Kidney (tissue), 14 donors: ENCODE measurements around the gene POC1A. TPM values are rescaled to one million over a fixed set of nuclear protein-coding genes. Genes with fewer than 3 reads are reported as not detected.

ENCODE experiments used
- DNase-seq, 5 donors: peaks; one replicate each; pipeline ENCODE4 v3.0.0-alpha.2; 2013 to 2020
- FAIRE-seq: peaks from 2 replicates; lab custom pipeline; 2012; peaks lifted over from hg19 to GRCh38; lab: Jason Lieb, UNC
- H3K27ac ChIP-seq, 2 donors: one replicate each; pipeline ENCODE4 v1.7.0; 2013; ENCODE audit warnings: low read depth in 2 of 2, low read length in 2 of 2, inconsistent platforms in 1 of 2
- H3K27me3 ChIP-seq: one replicate; pipeline ENCODE4 v1.7.1; 2013; ENCODE audit warnings: low read length, inconsistent platforms; ENCODE audit not compliant: control insufficient read depth, insufficient read depth
- H3K36me3 ChIP-seq, 3 donors: one replicate each; pipeline versions ENCODE4 v1.7.0 to v1.7.1; 2013; ENCODE audit warnings: low read length in 3 of 3, control low read depth in 1 of 3, inconsistent platforms in 1 of 3; ENCODE audit not compliant: insufficient read depth in 3 of 3, control insufficient read depth in 2 of 3
- H3K4me1 ChIP-seq, 3 donors: one replicate each; pipeline versions ENCODE4 v1.7.0 to v1.7.1; 2013; ENCODE audit warnings: low read length in 3 of 3, inconsistent platforms in 1 of 3, low read depth in 1 of 3; ENCODE audit not compliant: control insufficient read depth in 2 of 3, insufficient read depth in 2 of 3
- H3K4me3 ChIP-seq, 3 donors: one replicate each; pipeline versions ENCODE4 v1.7.0 to v1.8.1; 2013; ENCODE audit warnings: low read length in 3 of 3, control low read depth in 1 of 3, inconsistent platforms in 1 of 3
- H3K9ac ChIP-seq, 3 donors: one replicate each; pipeline versions ENCODE4 v1.7.0 to v1.7.1; 2013; ENCODE audit warnings: low read length in 3 of 3, control low read depth in 1 of 3, inconsistent platforms in 1 of 3
- H3K9me3 ChIP-seq, 3 donors: one replicate each; pipeline versions ENCODE4 v1.7.0 to v1.7.1; 2013; ENCODE audit warnings: low read length in 3 of 3, control low read depth in 1 of 3, inconsistent platforms in 1 of 3; ENCODE audit not compliant: control insufficient read depth in 2 of 3, insufficient read depth in 1 of 3
- intact Hi-C: fragments of 100-400 bp; cut with DNase I; formaldehyde crosslinking; loops from one replicate; pipeline ENCODE4 v1.11.1; 2022
- polyA plus RNA-seq: library from polyadenylated mRNA; stranded (reverse); fragments of 350-450 nt; fragmentation: Illumina TruSeq; extraction: RNeasy Lipid Tissue Mini Kit (QIAGEN cat#74804); gene quantifications from one replicate; pipeline ENCODE4 v1.2.3, GENCODE V29; 2014; ENCODE audit warnings: low read depth, low replicate concordance; ENCODE audit not compliant: insufficient read depth
- total RNA-seq: library from RNA; stranded (reverse); fragmentation: NEBNext Ultra II Directional; extraction: Animal tissue kit (Norgen Biotek cat#: 25700); gene quantifications from one replicate; pipeline ENCODE4 v1.2.1, GENCODE V29; 2021
- TF ChIP-seq, protein P1 (sequence below): IDR thresholded peaks from 3 replicates; pipeline ENCODE4 v1.5.1; 2012; ENCODE audit warnings: mild to moderate bottlenecking, moderate library complexity, borderline replicate concordance; ENCODE audit not compliant: insufficient read depth; ENCODE audit errors: extremely low read depth
- donor health status: control.
- donor health status: control.
- donor health status: control.
- donor health status: control.
- donor health status: control.
- donor health status: DM: yes; HTN: yes; CAD: no.
- donor health status: Normal renal cell carcinoma (clear cell type).

Gene POC1A
- total and polyA plus RNA-seq, 2 donors from 2014 or later: 2.2 to 2.5 TPM

DNA sequence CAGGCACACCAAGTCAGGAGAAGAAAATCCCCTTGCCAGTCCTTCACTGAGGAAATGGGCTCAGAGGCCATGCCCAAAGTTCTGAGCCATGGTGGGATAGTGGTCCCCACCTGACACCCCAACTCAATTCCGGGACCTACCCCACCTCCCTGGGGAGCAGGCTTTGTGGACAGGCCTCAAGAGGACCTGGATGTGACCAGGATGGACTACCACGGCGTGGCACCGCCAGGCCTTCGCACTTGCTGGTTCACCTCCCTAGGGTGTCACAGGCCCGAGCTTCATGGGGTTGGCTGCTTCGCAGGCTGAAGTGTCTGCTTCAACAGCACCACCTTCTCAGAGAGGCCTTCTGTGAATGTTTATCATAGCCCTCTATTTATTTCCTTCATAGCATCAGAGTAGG is 31.7 kb downstream of the POC1A start:
- Histone ChIP-seq H3K4me3 (no peak overlapping the region), H3K9me3 (no peaks in the 10 kb centered on the region), H3K36me3 (no peaks in the 10 kb centered on the region), H3K4me1 (peaks cover 0 to 6% (median 2%) of the 10 kb centered on the region in 3 donors), H3K9ac (no peak overlapping the region), H3K27me3 (no peaks in the 10 kb centered on the region), H3K27ac (no peak overlapping the region)
- TF ChIP-seq, protein P1, sequence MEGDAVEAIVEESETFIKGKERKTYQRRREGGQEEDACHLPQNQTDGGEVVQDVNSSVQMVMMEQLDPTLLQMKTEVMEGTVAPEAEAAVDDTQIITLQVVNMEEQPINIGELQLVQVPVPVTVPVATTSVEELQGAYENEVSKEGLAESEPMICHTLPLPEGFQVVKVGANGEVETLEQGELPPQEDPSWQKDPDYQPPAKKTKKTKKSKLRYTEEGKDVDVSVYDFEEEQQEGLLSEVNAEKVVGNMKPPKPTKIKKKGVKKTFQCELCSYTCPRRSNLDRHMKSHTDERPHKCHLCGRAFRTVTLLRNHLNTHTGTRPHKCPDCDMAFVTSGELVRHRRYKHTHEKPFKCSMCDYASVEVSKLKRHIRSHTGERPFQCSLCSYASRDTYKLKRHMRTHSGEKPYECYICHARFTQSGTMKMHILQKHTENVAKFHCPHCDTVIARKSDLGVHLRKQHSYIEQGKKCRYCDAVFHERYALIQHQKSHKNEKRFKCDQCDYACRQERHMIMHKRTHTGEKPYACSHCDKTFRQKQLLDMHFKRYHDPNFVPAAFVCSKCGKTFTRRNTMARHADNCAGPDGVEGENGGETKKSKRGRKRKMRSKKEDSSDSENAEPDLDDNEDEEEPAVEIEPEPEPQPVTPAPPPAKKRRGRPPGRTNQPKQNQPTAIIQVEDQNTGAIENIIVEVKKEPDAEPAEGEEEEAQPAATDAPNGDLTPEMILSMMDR: no peak
- intact Hi-C loops: loop anchor here (5.0 kb wide), 1 partner anchor 120 kb away; no protein-coding TSS in a partner anchor
- DNase-seq (peak in 1 of 5 donors; percentile 68), FAIRE-seq (no peak)

DNA sequence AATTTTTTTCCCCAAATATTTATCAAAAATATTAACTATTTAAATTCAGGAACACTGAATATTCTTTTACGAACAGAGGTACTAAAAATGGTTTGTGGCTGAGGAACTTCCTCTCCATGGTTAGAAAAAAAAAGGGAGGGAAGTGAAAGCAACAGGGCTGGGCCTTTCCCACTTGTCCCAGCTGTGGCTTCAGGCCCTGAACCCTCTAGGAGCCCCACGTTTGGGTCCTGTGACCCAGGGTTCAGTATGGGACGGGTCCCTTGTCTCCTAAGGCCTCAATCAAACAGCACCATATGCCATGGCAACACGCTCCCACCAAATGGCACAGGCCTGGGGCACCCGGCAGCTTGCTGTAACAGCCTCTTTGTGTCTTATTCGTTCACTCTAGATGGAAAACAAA is 32.4 kb downstream of the POC1A start:
- intact Hi-C loops: loop anchor here (5.0 kb wide), 1 partner anchor 120 kb away; no protein-coding TSS in a partner anchor
- Histone ChIP-seq H3K9me3 (no peaks in the 10 kb centered on the region), H3K36me3 (no peaks in the 10 kb centered on the region), H3K4me3 (no peak overlapping the region), H3K27ac (no peak overlapping the region), H3K9ac (no peak overlapping the region), H3K27me3 (no peaks in the 10 kb centered on the region), H3K4me1 (peaks cover 0 to 6% (median 2%) of the 10 kb centered on the region in 3 donors)
- TF ChIP-seq, protein P1: no peak
- FAIRE-seq: no peak
- peak in 1 of 5 donors; percentile 46 for DNase-seq

DNA sequence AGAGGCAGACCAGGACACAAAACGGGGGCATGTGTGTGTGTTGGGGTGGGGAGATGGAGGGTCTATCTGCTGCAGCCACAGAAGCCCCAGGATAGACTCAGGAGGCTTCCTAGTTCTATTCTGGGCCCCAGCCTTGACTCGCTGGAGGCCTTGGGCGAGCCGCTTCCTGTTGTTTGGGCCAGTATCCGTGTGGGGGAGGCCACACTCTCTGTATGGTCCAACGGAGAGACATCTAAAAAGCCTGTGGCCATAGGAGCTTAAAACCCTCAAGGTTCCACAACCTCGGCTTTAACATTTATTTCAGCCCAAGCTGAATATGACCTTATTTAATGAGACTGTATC is 32.8 kb downstream of the POC1A start:
- DNase-seq (peak in 2 of 5 donors; percentile 20 to 47), FAIRE-seq (no peak)
- H3K27me3 ChIP-seq: no peaks in the 10 kb centered on the region
- H3K27ac ChIP-seq: no peak overlapping the region
- no peak overlapping the region for H3K4me3 ChIP-seq
- H3K36me3 ChIP-seq: no peaks in the 10 kb centered on the region
- H3K9ac ChIP-seq: no peak overlapping the region
- H3K9me3 ChIP-seq: no peaks in the 10 kb centered on the region
- intact Hi-C loops: loop anchor here (5.0 kb wide), 1 partner anchor 119 kb away; no protein-coding TSS in a partner anchor
- TF ChIP-seq, protein P1: no peak
- H3K4me1 ChIP-seq: peaks cover 0 to 6% (median 2%) of the 10 kb centered on the region in 3 donors
